ENCODE data around the gene A4GALT. TPM values are rescaled to one million over a fixed set of nuclear protein-coding genes. Genes with fewer than 3 reads are reported as not detected.

The A4GALT gene
- total and polyA plus RNA-seq, 10 of the 15 experiments (the other 5 are each of a cell fraction or from before 2014, with no cell fraction given): 0.04 to 3.9 (median 2.3) TPM; not detected in 1

GRCh38 chr22:42754658-42755057, 34.0 kb upstream of the A4GALT start:
- POLR2A ChIA-PET: interaction anchor here (1.2 to 4.5 kb wide), 2 partner anchors 10 to 111 kb away, joined by 3 to 26 read pairs; no protein-coding TSS in a partner anchor
- CTCF ChIA-PET: interaction anchor here (0.6 kb wide), 1 partner anchor 554 kb away, joined by 3 read pairs; no protein-coding TSS in a partner anchor
- intact Hi-C loops (cut with micrococcal nuclease; ENCODE audit: unreplicated experiment) (no loop called here), in situ Hi-C loops (cut with MboI) (no loop called here)
- H3K4me1 ChIP-seq (ENCODE audit: control insufficient read depth, insufficient read depth, low read length): peaks cover 22% of the 10 kb centered on the region
- no peaks in the 10 kb centered on the region for H4K20me1 ChIP-seq (ENCODE audit: control insufficient read depth, insufficient read depth)
- no peaks in the 10 kb centered on the region for H3K36me3 ChIP-seq (ENCODE audit: control insufficient read depth in 2 of 2, insufficient read depth in 2 of 2, low read length in 1 of 2)
- H3K4me2 ChIP-seq (ENCODE audit: control insufficient read depth, insufficient read depth): no peak overlapping the region
- no TSS peak for BruUV-seq (replicated peaks)
- no peak for DNase-seq (ENCODE audit: low read depth, low spot score)
- no peak overlapping the region for H3K4me3 ChIP-seq
- RAD21 ChIA-PET (ENCODE audit: unreplicated experiment): interaction anchor here (1.3 to 2.8 kb wide), 2 partner anchors 10 to 35 kb away, joined by 6 to 24 read pairs; no protein-coding TSS in a partner anchor
- no peak overlapping the region for H3K9ac ChIP-seq (ENCODE audit: control insufficient read depth, insufficient read depth, low read length)
- SMC1A ChIA-PET (ENCODE audit: uncharacterized antibody, unreplicated experiment): interaction anchor here (1.5 to 1.6 kb wide), 2 partner anchors 10 to 90 kb away, joined by 4 to 8 read pairs; no protein-coding TSS in a partner anchor
- no peaks in the 10 kb centered on the region for H3K27me3 ChIP-seq (replicated peaks in 1 of 2; ENCODE audit: control insufficient read depth in 2 of 2, insufficient read depth in 2 of 2, low read length in 1 of 2)
- no peak overlapping the region for H3K27ac ChIP-seq (ENCODE audit: control insufficient read depth, insufficient read depth)
- WGBS (ENCODE audit: insufficient coverage, insufficient replicate concordance, low lambda C conversion rate, missing lambda C conversion rate): 77% methylated on average over 5 of the region's 6 CpGs
- TF ChIP-seq, protein P1, sequence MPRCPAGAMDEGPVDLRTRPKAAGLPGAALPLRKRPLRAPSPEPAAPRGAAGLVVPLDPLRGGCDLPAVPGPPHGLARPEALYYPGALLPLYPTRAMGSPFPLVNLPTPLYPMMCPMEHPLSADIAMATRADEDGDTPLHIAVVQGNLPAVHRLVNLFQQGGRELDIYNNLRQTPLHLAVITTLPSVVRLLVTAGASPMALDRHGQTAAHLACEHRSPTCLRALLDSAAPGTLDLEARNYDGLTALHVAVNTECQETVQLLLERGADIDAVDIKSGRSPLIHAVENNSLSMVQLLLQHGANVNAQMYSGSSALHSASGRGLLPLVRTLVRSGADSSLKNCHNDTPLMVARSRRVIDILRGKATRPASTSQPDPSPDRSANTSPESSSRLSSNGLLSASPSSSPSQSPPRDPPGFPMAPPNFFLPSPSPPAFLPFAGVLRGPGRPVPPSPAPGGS (IDR thresholded peaks at IDR 0.05; ENCODE audit: borderline replicate concordance, insufficient read depth, low read depth, low read length, poor library complexity, severe bottlenecking): peak; percentile 48
- TF ChIP-seq, protein P2, sequence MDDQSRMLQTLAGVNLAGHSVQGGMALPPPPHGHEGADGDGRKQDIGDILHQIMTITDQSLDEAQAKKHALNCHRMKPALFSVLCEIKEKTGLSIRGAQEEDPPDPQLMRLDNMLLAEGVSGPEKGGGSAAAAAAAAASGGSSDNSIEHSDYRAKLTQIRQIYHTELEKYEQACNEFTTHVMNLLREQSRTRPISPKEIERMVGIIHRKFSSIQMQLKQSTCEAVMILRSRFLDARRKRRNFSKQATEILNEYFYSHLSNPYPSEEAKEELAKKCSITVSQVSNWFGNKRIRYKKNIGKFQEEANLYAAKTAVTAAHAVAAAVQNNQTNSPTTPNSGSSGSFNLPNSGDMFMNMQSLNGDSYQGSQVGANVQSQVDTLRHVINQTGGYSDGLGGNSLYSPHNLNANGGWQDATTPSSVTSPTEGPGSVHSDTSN (IDR thresholded peaks at IDR 0.05; ENCODE audit: insufficient replicate concordance, low read depth, low read length): no peak
- no peak overlapping the region for H2AFZ ChIP-seq (ENCODE audit: control insufficient read depth, low read depth, low read length)
- ATAC-seq: no peak
- H3K9me3 ChIP-seq (replicated peaks; ENCODE audit: control insufficient read depth, insufficient read depth, low read length): no peaks in the 10 kb centered on the region
- peak; percentile 52 for FAIRE-seq
- H3K79me2 ChIP-seq (ENCODE audit: control insufficient read depth, insufficient read depth, low read length): no peaks in the 10 kb centered on the region
